Stimulated activated CD4-positive, alpha-beta T cell treated with anti-CD3 and anti-CD28 coated beads, Interleukin-2, amount 100 ng/mL, for 4 hours (primary cell): ENCODE data around the gene MKRN2OS.
"Not testable (repeated sequence)": the region's sequence is repeated elsewhere in the genome, so short reads cannot be mapped to it uniquely, and the experiment has no call there.

ENCODE experiments used
- DNase-seq: peaks from one replicate; pipeline ENCODE4 v3.0.0-alpha.2; 2020; ENCODE audit warnings: low read depth

Gene MKRN2OS

GRCh38 chr3:12561397-12561796 lies 16.1 kb upstream of the MKRN2OS start:
- DNase-seq: no peak

- DNase-seq: no peak
These were observed 15.3 kb upstream of the MKRN2OS start for GRCh38 chr3:12560505-12561190.

- DNase-seq: no peak
These were observed 14.2 kb upstream of the MKRN2OS start for GRCh38 chr3:12559520-12559919.

DNA sequence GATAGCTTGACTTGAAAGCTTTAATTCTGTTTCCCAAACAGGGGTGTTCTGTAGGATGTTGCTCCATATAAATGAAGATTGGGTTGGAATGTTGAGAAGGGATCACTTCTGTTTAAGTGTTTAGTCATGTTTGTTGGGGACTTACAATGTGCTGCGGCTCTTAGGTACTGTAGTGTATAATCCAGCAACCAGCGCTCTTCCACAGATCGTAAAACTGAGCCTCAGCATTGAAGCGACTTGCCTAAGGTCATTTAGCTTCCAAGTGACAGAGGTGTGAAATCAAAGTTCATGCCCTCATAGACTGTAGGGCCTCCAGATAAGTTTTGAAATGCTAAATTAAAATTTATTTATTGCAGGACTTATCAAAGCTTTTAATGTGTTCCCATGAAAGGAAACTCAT lies 13.4 kb upstream of the MKRN2OS start:
- no peak for DNase-seq

- no peak for DNase-seq
These were observed 12.3 kb upstream of the MKRN2OS start for GRCh38 chr3:12557473-12558100.

- DNase-seq: peak; percentile 74
These were observed 11.6 kb upstream of the MKRN2OS start, which contains the start of gene MKRN2 for GRCh38 chr3:12556690-12557472. Gene MKRN2 (plus strand): TSS chr3:12557087. CDS start chr3:12557151, 64 bp downstream.

- no peak for DNase-seq
These were observed 11.0 kb upstream of the MKRN2OS start for GRCh38 chr3:12556314-12556689.

- no peak for DNase-seq
These were observed 8.7 kb upstream of the MKRN2OS start for GRCh38 chr3:12553921-12554391.

DNA sequence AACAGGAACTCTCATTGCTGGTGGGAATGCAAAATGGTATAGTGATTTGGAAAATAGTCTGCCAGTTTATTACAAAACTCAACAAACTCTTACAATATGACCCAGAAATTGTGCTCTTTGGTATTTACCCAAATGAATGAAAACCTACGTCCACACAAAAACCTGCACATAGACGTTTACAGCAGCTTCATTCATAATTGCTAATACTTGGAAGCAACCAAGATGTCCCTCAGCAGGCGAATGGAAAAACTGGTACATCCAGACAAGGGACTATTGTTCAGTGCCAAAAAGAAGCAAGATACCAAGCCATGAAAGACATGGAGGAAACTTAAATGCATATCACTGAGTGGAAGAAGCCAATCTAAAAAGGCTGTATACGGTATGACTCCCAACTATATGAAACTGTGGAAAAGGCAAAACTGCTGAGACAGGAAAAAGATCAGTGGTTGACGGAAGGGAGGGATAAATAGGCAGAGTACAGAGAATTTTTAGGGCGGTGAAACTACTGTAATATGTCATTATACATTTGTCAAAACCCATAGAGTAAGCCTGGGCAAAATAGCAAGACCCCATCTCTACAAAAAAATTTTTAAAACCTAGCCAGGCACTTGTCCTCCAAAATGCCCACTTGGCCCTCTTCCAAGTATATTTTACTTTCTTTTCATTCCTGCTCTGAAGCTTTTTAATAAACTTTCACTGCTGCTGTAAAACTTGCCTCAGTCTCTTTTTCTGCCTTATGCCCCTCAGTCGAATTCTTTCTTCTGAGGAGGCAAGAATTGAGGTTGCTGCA lies 4.9 kb upstream of the MKRN2OS start:
- DNase-seq: no peak

DNA sequence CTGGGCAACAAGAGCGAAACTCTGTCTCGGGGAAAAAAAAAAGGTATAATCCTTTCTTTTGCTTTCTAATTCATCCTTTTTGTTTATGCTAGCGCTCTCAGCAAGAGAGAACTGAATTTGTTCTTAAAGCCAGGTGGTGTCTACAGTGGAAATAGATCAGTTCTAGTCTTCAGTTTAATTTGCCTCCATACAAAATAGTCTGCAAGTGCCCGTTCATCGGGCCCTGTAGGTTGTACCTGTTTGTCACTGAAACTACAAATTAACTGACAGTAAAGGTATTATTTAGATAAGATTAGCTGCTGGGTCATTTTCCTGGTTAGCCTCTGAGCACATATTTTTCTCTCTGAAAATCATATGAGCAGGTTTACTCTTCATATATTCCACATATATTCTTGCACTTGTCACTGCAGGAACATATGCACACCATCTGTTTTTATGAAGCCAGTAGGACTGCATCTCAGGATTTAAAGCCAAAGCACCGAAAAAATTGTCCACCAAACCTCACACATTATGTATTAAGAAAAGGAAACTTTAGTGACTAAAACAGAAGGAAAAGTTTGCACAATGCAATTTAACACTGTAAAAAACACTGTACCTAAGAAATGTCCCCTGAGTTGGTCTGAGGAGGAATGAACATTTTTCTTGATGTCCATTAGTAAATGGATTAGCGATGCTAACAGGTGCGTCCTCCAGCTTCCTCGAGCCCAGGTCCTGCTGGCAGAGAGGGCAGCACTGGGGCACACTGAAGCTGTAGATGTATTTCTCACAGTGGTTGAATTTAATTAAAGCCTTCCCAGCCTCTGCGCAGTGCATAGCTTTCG lies 437 bp downstream of the MKRN2OS start:
- DNase-seq: no peak

GRCh38 chr3:12543497-12543896 lies 1.8 kb downstream of the MKRN2OS start:
- DNase-seq: not testable (repeated sequence)

GRCh38 chr3:12541625-12542024 lies 3.7 kb downstream of the MKRN2OS start:
- DNase-seq: no peak

DNA sequence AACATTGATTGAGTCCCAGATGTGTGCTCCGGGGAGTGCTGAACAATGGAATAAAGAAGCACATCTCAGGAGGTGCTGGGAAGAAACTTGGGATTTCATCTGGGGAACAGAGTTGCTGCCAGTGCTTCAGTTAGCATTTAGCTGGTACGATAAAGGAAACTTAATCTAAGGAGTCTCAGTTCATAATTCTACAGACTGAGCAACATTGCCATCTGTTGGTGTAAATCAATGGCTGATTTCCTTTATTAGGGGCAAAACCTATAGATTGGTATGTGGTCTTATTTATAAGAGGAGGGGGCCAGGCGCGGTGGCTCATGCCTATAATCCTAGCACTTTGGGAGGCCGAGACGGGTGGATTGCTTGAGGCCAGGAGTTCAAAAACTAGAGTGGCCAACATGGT lies 8.9 kb downstream of the MKRN2OS start:
- DNase-seq: no peak

GRCh38 chr3:12532182-12532581 lies 13.1 kb downstream of the MKRN2OS start:
- DNase-seq: no peak

GRCh38 chr3:12527757-12528143 lies 17.5 kb downstream of the MKRN2OS start:
- no peak for DNase-seq

- no peak for DNase-seq
These were observed 22.6 kb downstream of the MKRN2OS start for GRCh38 chr3:12522721-12523120.

- no peak for DNase-seq
These were observed 24.3 kb downstream of the MKRN2OS start for GRCh38 chr3:12521010-12521409.

GRCh38 chr3:12518261-12519028 lies 26.9 kb downstream of the MKRN2OS start:
- no peak for DNase-seq

GRCh38 chr3:12516873-12517272 lies 28.4 kb downstream of the MKRN2OS start:
- DNase-seq: no peak

- no peak for DNase-seq
These were observed 29.7 kb downstream of the MKRN2OS start for GRCh38 chr3:12515631-12516030.
